ENCODE measurements around the gene SPC24. TPM values are rescaled to one million over a fixed set of nuclear protein-coding genes. Genes with fewer than 3 reads are reported as not detected.
A peak's percentile ranks its signal among the peaks of the same experiment; 100 is the strongest.

Gene SPC24
- total and polyA plus RNA-seq, 9 of the 15 experiments (the other 6 are each of a cell fraction or from before 2014, with no cell fraction given): 18.2 to 154 (median 60.9) TPM

DNA sequence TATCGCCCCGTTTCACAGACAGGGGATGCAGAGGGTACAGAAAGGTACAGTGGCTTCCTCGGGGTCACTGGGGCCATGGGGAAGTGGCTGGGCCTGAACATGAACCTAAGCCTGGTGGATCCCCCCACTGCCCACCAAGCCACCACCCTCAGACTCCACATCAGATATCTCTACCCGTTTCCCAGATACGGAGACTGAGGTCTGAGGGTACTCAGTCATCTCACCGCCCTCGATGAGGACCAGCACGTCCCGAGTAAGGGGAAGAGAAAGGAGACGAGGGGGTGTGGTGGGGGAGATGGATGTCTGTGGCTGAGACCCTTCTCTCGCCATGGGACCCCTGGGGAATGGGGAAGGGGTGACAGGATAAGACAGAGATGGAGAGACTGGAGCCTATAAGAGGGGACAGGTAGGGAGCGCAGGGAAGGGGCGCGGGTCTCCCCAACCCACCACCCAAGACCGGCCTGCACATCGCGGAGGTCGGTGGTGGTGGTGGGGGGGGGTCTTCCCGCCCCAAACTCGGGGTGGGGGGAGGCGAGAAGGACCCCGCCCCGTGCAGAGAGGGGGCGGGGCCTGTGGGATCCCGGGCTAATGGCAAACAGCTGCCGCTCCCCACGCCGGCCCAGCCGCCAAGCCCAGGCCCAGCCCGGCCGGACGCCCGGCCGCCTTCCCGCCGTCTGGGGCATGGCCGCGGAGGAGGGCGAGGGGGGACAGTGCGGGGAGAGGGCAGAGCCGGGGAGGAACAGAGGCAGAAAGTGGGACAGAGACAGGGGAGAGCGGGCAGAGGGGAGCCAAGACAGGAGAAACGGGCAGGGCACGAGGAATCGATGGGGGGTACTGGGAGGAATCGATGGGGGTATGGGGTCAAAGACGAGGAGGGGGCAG, 41.1 kb upstream of the SPC24 start:
- Histone ChIP-seq H2AFZ (ENCODE audit: low read depth, low read length) (peak overlapping the region; percentile 83), H3K9ac (ENCODE audit: insufficient read depth in 1 of 2, low read depth in 2 of 2, low read length in 2 of 2) (peak overlapping the region; percentile 59 to 93)
- no peak for TF ChIP-seq MAFF (IDR thresholded peaks at IDR 0.05; ENCODE audit: low read length)
- TF ChIP-seq, protein P1, sequence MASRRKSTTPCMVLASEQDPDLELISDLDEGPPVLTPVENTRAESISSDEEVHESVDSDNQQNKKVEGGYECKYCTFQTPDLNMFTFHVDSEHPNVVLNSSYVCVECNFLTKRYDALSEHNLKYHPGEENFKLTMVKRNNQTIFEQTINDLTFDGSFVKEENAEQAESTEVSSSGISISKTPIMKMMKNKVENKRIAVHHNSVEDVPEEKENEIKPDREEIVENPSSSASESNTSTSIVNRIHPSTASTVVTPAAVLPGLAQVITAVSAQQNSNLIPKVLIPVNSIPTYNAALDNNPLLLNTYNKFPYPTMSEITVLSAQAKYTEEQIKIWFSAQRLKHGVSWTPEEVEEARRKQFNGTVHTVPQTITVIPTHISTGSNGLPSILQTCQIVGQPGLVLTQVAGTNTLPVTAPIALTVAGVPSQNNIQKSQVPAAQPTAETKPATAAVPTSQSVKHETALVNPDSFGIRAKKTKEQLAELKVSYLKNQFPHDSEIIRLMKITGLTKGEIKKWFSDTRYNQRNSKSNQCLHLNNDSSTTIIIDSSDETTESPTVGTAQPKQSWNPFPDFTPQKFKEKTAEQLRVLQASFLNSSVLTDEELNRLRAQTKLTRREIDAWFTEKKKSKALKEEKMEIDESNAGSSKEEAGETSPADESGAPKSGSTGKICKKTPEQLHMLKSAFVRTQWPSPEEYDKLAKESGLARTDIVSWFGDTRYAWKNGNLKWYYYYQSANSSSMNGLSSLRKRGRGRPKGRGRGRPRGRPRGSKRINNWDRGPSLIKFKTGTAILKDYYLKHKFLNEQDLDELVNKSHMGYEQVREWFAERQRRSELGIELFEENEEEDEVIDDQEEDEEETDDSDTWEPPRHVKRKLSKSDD (conservative IDR thresholded peaks at IDR 0.05; ENCODE audit: low read length): no peak
- peak; percentile 20 for TF ChIP-seq DACH1 (IDR thresholded peaks at IDR 0.05; ENCODE audit: partially characterized antibody)
- TF ChIP-seq SMAD4 (CRISPR knock-in tag; conservative IDR thresholded peaks at IDR 0.05): no peak
- no peak for TF ChIP-seq NCOA4 (IDR thresholded peaks at IDR 0.05; ENCODE audit: partially characterized antibody)
- no peak for TF ChIP-seq ZNF707 (CRISPR knock-in tag; conservative IDR thresholded peaks at IDR 0.05)
- TF ChIP-seq SIN3A (IDR thresholded peaks at IDR 0.05; ENCODE audit: borderline replicate concordance in 2 of 2, control insufficient read depth in 1 of 2, low read depth in 2 of 2, low read length in 2 of 2): peak; percentile 52 to 57; a peak in 1 of 4 replicates
- no peak for TF ChIP-seq SREBF2 (CRISPR knock-in tag; IDR thresholded peaks at IDR 0.05)
- TF ChIP-seq GTF2E2 (tag; IDR thresholded peaks at IDR 0.05): no peak
- TF ChIP-seq ZNF146 (CRISPR knock-in tag; IDR thresholded peaks at IDR 0.05; ENCODE audit: unreplicated experiment): no peak
- TF ChIP-seq, protein P2, sequence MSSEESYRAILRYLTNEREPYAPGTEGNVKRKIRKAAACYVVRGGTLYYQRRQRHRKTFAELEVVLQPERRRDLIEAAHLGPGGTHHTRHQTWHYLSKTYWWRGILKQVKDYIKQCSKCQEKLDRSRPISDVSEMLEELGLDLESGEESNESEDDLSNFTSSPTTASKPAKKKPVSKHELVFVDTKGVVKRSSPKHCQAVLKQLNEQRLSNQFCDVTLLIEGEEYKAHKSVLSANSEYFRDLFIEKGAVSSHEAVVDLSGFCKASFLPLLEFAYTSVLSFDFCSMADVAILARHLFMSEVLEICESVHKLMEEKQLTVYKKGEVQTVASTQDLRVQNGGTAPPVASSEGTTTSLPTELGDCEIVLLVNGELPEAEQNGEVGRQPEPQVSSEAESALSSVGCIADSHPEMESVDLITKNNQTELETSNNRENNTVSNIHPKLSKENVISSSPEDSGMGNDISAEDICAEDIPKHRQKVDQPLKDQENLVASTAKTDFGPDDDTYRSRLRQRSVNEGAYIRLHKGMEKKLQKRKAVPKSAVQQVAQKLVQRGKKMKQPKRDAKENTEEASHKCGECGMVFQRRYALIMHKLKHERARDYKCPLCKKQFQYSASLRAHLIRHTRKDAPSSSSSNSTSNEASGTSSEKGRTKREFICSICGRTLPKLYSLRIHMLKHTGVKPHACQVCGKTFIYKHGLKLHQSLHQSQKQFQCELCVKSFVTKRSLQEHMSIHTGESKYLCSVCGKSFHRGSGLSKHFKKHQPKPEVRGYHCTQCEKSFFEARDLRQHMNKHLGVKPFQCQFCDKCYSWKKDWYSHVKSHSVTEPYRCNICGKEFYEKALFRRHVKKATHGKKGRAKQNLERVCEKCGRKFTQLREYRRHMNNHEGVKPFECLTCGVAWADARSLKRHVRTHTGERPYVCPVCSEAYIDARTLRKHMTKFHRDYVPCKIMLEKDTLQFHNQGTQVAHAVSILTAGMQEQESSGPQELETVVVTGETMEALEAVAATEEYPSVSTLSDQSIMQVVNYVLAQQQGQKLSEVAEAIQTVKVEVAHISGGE (CRISPR knock-in tag; IDR thresholded peaks at IDR 0.05): no peak
- no peak for TF ChIP-seq HMG20B (CRISPR knock-in tag; IDR thresholded peaks at IDR 0.05)
- TF ChIP-seq RHOXF2B (CRISPR knock-in tag; conservative IDR thresholded peaks at IDR 0.05): no peak
- peak; percentile 24; the same call in 1 of the 2 replicates for TF ChIP-seq RB1 (IDR thresholded peaks at IDR 0.05; ENCODE audit: low read depth)
- no peak for TF ChIP-seq ZC3H8 (IDR thresholded peaks at IDR 0.05)

More for the DNA sequence above, 41.1 kb upstream of the SPC24 start:
- BruUV-seq (replicated peaks): TSS peak; percentile 41
- no peaks in the 10 kb centered on the region for H3K27me3 ChIP-seq (ENCODE audit: control insufficient read depth in 2 of 2, insufficient read depth in 2 of 2, low read length in 2 of 2)
- peak overlapping the region; percentile 85 for H3K4me2 ChIP-seq (ENCODE audit: insufficient read depth, low read length)
- peaks cover 34% of the 10 kb centered on the region for H3K36me3 ChIP-seq (ENCODE audit: control insufficient read depth, insufficient read depth, low read length)
- ChIA-PET CTCF (ENCODE audit: low intra/inter-chr PET ratio) (interaction anchor here (0.5 kb wide), 1 partner anchor 250 kb away, joined by 3 read pairs; no protein-coding TSS in a partner anchor), POLR2A (interaction anchor here (0.6 to 2.5 kb wide), 4 partner anchors 11 to 75 kb away, joined by 3 to 6 read pairs (median 4); no protein-coding TSS in a partner anchor)
- H3K9me3 ChIP-seq (replicated peaks; ENCODE audit: control insufficient read depth, insufficient read depth, low read depth, low read length): no peaks in the 10 kb centered on the region
- H3K27ac ChIP-seq (ENCODE audit: extremely low read depth, low read depth, low read length): peak overlapping the region; percentile 67
- intact Hi-C loops (cut with micrococcal nuclease): loop anchor here (5.0 kb wide), 1 partner anchor 39 kb away; the partner anchor contains the start of gene SPC24
- H3K4me1 ChIP-seq (replicated peaks in 1 of 2; ENCODE audit: control insufficient read depth in 2 of 2, insufficient read depth in 2 of 2, low read length in 2 of 2): peaks cover 11 to 61% of the 10 kb centered on the region in 2 experiments; a peak in 4 of 5 replicates
- ATAC-seq (peak; percentile 66), FAIRE-seq (no peak), DNase-seq (ENCODE audit: extremely low read depth in 1 of 4, low spot score in 3 of 4) (peak; percentile 52 to 73 (median 70))
- H4K20me1 ChIP-seq (replicated peaks; ENCODE audit: control insufficient read depth, insufficient read depth, low read length): 0 out of 2 replicates have a peak, but pooled peaks cover 3% of the 10 kb centered on the region
- no peaks in the 10 kb centered on the region for H3K9me1 ChIP-seq (ENCODE audit: control insufficient read depth, insufficient read depth, low read length)
- peak overlapping the region; percentile 70 for H3K4me3 ChIP-seq
- peaks cover 15% of the 10 kb centered on the region for H3K79me2 ChIP-seq (ENCODE audit: control insufficient read depth, insufficient read depth, low read length)
- in situ Hi-C loops (cut with MboI): no loop called here
- WGBS (ENCODE audit: insufficient coverage, low coverage, missing lambda C conversion rate): 40% methylated on average over 15 of the region's 47 CpGs
